ENCODE data around the gene SERP2. TPM values are rescaled to one million over a fixed set of nuclear protein-coding genes. Genes with fewer than 3 reads are reported as not detected.
A peak's percentile ranks its signal among the peaks of the same experiment; 100 is the strongest.

The SERP2 gene
- total RNA-seq, 2 donors from 2014 or later: 1.0 to 3.6 TPM

GRCh38 chr13:44439452-44440024 is 65.9 kb downstream of the SERP2 start:
- peaks cover 23% of the 10 kb centered on the region for H3K27me3 Mint-ChIP-seq (ENCODE audit: low read depth)
- H3K4me3 Mint-ChIP-seq: no peak overlapping the region
- peaks cover 0 to 6% of the 10 kb centered on the region in 2 donors for H3K36me3 Mint-ChIP-seq (ENCODE audit: insufficient read depth in 2 of 2)
- no peak for DNase-seq
- H3K9me3 Mint-ChIP-seq: no peaks in the 10 kb centered on the region
- no peak overlapping the region for H3K27ac Mint-ChIP-seq
- no peak for ATAC-seq (replicated peaks in 1 of 2)
- H3K4me1 Mint-ChIP-seq (ENCODE audit: low read depth): peaks cover 32% of the 10 kb centered on the region

- Mint-ChIP-seq H3K27me3 (ENCODE audit: low read depth) (peaks cover 23% of the 10 kb centered on the region), H3K27ac (peak overlapping the region; percentile 65), H3K9me3 (no peaks in the 10 kb centered on the region), H3K36me3 (ENCODE audit: insufficient read depth in 2 of 2) (peaks cover 0 to 1% of the 10 kb centered on the region in 2 donors), H3K4me1 (ENCODE audit: low read depth) (peaks cover 26% of the 10 kb centered on the region), H3K4me3 (no peak overlapping the region)
- ATAC-seq (replicated peaks in 1 of 2): no peak
- no peak for DNase-seq
Observed at GRCh38 chr13:44440046-44440608, 66.5 kb downstream of the SERP2 start.

Other genes starting within 250 kb of the SERP2 start
- 10 to 100 TPM; 11.8 to 20.3 TPM for gene TSC22D1, start 202.5 kb downstream of the SERP2 start, total RNA-seq

All from activated T-cell treated with anti-CD3 and anti-CD28 coated beads, Interleukin-2, amount 50 U/mL, for 72 hours (primary cell).